NOMO-1 treated with DMSO at 0.1 percent for 48 hours (cell line): ENCODE measurements around the gene C20orf96.
"Not testable (repeated sequence)": the region's sequence is repeated elsewhere in the genome, so short reads cannot be mapped to it uniquely, and the experiment has no call there.

Experiments used
- DNase-seq: peaks from one replicate; lab custom pipeline; 2025; ENCODE audit not compliant: unreplicated experiment; lab: John Stamatoyannopoulos, UW

C20orf96 gene, protein sequence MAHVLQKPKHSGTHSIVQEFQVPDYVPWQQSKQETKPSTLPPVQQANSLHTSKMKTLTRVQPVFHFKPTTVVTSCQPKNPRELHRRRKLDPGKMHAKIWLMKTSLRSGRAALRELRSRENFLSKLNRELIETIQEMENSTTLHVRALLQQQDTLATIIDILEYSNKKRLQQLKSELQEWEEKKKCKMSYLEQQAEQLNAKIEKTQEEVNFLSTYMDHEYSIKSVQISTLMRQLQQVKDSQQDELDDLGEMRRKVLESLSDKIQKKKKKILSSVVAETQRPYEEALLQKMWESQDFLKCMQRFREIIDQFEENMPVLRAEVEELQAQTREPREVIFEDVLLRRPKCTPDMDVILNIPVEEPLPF

DNA sequence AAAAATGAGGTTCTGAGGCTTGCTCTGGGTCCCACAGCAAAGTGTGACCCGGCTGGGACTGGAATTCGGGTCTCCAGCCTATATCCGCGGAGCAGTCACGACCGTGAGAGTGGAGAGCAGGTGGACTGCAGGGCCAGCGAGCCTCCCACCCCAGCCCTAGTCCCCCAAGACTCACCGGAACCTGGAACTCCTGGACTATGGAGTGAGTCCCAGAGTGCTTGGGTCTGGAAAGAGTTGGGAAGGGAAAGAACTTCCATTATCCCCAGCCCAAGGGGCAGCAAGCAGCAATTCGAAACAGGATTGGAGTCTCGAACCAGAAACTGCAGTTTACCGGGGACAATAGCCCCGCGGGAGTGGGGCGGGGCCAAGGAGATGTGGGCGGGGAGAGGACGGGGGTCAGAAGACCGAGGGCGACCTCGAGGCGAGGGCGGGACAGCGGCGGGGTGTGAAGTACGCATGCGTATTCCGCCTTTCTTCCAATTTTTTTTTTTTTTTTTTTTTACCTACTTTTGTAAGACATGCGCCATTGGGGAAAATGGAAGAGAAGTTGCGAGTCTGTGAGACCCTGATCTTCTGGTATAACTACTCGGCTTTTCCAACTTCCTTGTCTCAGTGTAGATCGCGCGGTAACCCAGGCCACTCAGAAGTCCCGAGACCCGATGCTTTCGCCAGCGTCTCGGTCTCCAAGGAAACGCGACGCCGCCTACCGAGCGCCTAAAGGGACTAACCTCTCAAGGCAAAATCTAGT lies at the start of gene C20orf96:
TSS of gene C20orf96 (minus strand) at position 667 of the 748 bp plus-strand sequence. CDS start at position 527, 140 bp downstream.
- peak; percentile 89 for DNase-seq

DNA sequence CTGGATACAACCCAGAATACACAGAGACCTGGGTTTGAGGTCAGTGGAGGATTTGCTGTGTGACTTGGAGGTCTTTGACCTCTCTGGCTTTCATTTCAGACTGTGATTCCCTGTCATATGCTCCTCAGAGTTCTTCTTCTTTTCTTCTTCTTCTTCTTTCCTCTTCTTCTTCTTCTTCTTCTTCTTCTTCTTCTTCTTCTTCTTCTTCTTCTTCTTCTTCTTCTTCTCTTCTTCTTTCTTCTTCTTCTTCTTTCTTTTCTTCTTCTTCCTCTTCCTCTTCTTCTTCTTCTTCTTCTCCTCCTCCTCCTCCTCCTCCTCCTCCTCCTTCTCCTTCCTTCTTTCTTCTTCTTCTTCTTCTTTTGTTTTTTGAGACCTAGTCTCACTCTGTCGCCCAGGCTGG lies 45.5 kb upstream of the C20orf96 start:
- DNase-seq: not testable (repeated sequence)

DNA sequence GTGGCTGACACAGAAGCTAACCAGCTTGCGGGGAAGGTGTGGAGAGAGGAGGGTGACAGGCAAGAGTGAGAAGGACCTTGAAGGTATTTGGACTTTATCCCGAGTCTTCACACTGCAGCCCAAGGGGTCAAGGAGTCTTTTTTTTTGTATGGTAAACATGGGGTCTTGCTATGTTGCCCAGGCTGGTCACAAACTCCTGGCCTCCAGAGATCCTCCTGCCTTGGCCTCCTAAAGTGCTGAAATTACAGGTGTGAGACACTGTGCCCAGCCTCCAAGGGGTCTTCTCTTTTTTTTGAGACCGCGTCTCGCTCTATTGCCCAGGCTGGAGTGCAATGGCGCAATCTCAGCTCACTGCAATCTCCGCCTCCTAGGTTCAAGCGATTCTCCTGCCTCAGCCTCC lies 44.0 kb upstream of the C20orf96 start:
- no peak for DNase-seq

DNA sequence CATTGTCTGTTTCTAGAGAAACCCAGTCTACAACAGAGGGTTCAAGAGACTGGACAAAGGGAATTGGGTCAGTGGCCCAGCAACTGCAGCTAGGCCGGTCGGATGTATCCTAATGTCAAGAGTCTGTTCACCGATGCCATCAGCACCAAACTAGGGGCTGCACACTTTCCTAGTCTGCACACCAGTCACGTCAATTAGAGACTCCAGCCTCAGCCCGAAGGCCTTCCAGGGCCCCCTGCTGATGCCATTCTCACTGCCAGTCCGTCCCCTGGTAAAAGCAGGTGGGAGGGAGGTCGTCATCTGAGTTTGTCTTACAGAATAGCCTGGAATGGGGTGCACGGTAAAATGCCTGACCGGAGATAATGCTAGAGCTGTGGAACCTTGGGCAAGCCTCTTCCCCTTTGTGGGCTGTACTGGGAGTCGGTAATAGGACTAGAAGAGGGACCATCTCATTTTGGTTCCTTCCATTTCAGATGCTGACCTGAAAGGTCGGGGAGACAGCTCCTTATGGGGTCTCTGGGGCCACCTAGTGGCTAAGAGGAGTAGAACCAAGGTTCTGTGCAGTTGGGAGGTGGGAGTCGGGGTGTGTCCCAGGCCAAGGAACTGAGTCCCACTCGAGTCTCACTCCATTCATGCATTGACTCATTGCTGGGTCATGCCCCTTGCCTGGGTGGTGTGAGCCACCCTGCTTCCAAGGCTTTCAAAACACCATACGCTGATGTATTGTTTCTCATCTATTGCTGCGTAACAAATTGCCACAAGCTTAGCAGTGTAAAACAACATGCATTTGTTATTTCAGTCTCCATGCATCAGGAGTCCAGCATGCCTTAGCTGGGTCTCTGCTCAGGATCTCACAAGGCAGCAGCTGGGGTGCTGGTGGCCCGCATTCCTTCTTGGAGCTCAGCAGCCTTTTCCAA lies 39.9 kb upstream of the C20orf96 start:
- peak; percentile 86 for DNase-seq

DNA sequence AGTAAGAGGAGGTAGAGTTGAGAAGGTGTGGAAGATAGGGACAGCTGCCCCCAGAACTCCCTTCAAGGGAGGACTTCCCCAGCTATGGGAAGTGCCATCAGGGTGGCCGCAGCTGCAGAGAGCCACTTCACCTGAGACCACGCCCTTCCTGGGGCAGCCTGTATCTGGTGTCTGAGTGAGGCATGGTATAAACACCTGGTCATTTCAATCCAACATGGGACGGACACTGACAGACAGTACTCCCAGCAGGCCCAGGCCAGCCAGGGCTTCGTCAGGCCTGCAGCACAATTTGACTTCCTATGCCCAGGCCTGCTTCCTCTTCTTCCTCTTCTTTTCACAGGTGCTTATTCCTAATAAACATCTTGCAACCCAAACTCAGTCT lies 39.3 kb upstream of the C20orf96 start:
- DNase-seq: no peak

DNA sequence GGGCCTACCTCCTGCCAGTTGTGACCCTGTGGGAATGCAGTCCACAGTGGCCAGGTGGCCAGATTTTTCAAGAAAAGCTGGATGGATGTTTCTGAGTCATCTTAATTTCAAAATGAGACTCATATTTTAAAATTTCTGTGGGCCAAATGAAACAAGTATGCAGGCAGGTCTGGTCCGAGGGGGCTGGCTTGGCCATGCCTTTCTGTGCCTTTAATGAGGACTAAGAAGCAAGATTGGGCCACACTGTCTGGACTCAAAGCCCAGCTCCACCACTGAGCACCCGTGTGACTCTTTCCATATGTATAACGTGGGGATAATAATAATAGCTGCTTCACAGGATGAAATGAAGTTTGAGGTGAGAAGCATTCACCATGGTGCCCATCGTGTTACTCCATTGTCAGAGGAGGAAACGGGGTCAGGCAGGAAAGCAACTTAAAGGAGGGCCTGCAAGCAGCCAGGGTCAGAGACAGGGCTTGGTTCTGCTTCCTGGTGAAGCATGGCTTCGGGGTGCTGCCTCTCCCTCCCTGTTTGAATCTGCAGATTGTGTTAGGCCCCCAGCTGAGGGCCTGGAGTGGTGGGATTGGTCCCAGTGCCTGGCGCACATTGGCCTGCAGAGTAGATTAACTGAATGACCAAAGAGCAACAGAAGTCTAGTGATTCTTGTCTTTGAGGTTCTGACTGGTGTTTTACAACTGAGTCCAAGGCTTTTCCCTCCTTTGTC lies 38.6 kb upstream of the C20orf96 start:
- DNase-seq: no peak

DNA sequence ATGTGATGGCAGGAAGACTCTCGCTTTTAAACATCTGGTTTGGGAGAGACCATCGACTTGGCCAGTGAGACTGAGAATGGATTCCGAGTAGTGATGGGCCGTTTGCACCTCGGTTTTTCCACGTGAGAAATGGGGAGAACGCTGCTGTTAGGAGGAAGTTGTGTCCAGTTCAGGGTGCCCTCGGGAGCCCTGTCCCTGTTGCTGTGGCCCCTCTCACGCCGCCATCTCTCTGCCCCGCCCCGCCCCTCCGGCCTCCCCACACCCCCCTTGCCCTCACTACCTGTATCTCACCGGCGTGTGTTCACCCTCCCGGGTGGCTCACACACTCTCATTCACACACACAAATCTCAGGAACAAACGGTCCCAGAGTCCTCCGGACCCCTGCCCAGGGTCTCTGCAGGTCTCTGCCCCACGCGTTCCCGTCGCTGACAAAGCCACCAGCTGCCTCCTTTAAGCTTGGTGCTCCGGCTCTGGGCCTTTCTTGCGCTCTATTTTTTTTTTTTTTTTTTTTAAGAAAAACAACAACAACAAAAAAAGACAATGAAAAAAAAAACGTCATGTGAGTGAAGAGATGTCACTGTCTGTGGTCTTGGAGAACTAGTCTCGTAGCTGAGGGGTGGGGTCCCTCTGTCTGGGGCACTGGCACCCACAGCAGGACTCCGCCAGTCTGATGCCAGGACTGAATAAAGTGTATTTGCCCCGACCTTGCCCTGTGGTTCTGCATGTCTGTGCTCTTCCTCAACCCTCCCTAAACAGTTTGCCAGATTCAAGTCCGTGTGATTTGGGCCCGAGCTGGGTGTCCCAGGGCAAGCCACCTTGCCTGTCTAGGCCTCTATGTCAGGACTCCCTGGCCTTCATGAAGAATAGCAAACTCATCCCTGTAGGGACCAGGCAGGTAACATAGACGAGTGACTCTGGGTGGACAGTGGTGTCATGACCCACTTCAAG lies 37.8 kb upstream of the C20orf96 start:
- DNase-seq: no peak

DNA sequence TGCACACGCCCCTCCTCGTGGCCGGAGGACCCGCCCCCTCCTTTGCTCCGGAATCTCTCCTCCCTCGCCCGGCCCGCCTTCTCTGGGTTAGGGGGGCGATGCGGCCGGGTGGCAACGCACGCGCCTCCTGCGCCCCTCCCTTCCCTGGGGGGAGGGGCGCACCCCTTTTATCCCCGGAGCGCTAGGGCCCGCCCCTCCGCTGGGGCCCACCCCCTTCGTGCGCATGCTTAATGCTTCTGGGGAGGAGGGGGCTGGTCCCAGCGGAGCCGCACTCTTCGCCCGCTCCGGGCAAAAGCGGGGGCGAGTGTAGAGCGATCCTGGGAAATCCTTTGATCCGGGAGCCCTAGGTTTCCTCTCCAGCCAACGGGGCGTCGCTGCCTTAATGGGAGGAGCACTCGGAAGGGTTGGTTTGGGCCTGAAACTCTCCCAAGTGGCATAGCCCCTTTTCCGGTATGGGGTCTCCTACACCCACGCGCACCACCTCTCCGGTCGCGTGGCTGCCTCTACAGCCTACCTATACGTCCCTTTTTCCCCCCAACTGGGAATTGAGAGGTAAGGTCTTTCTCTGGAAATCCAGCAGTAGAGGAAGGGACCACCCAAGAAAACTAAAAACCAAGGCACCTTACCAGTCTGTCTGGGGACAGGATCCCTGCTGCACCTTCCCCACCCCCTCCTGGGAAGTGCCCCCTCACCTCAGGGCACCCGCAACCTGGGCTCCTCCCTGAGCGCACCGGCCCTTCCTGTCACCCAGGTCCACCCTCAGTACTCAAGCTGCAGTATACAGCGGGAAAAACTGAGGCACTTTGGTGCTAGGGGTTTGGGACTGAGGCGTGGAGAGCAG lies 36.9 kb upstream of the C20orf96 start:
- DNase-seq: peak; percentile 60

DNA sequence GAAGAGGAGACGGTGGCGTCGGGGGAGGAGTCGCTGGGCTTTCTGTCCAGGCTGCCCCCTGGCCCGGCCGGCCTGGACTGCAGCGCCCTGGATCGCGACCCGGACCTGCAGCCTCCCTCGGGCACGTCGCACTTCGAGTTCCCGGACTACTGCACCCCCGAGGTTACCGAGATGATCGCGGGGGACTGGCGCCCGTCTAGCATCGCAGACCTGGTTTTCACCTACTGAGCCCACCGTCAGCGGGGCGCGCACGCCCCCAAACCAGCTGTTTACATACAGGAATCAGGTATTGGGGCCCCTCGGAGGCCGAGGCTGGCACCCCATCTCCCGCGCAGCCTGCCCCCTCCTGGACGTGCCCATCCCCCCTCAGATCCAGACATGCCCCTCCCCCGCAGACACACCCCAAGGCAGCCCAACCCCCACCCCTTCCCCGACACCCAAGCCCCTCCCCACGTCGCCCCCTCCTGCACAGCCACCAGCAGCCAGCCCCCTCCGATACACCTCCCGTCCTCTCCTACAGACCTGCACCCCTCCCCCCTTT lies 36.2 kb upstream of the C20orf96 start:
- no peak for DNase-seq

DNA sequence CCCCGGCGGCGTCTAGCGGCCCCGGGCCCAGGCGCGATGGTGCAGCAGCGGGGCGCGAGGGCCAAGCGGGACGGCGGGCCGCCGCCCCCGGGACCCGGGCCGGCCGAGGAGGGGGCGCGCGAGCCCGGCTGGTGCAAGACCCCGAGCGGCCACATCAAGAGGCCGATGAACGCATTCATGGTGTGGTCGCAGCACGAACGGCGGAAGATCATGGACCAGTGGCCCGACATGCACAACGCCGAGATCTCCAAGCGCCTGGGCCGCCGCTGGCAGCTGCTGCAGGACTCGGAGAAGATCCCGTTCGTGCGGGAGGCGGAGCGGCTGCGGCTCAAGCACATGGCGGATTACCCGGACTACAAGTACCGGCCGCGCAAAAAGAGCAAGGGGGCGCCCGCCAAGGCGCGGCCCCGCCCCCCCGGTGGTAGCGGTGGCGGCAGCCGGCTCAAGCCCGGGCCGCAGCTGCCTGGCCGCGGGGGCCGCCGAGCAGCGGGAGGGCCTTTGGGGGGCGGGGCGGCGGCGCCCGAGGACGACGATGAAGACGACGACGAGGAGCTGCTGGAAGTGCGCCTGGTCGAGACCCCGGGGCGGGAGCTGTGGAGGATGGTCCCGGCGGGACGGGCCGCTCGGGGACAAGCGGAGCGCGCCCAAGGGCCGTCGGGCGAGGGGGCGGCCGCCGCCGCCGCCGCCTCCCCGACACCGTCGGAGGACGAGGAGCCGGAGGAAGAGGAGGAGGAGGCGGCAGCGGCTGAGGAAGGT lies 35.5 kb upstream of the C20orf96 start:
- peak; percentile 45 for DNase-seq

DNA sequence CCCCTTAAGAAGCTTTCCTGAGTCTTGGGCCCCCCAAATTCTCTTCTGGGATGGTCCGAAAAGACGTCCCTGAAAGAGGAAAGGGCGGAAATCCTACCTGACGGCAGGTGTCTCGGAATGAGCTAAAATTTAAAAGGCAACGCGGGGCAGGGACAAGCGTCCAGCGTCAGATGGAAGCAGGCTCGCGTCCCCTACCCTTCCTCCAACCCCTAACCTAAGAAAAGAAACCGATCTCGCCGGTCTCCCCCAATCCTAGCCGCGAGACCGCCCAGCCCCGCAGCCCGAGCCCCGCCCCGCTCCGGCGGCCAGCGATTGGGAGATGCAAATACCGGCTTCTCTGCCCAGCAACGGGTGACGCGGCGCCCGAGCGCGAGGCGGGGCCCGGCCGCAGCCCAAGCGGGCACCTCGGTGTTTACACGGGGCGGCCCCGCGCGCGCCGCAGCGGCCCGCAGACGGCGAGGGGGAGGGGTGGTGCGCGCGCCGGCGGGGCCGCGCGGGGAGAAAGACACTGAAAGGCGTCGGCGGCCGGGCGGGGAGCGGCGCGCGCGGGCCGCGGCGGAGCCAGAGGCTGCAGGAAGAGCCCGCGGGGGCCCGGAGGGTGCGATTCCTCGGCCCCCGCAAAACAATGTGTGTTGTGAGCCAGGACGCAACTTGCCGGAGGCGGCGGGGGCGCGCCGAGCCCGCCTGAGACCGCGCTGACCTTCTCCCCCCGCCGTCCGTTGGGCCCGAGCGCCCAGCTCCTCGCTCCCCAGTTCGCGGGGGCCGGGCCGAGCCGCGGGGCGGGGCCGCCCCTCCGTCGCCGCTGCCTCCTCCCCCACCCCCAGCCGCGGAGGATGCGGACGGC lies 34.7 kb upstream of the C20orf96 start, which contains the start of gene SOX12:
TSS of gene SOX12 (plus strand) at position 508 of the 844 bp plus-strand sequence. CDS start 373 bp downstream, outside the sequence.
- peak; percentile 89 for DNase-seq

DNA sequence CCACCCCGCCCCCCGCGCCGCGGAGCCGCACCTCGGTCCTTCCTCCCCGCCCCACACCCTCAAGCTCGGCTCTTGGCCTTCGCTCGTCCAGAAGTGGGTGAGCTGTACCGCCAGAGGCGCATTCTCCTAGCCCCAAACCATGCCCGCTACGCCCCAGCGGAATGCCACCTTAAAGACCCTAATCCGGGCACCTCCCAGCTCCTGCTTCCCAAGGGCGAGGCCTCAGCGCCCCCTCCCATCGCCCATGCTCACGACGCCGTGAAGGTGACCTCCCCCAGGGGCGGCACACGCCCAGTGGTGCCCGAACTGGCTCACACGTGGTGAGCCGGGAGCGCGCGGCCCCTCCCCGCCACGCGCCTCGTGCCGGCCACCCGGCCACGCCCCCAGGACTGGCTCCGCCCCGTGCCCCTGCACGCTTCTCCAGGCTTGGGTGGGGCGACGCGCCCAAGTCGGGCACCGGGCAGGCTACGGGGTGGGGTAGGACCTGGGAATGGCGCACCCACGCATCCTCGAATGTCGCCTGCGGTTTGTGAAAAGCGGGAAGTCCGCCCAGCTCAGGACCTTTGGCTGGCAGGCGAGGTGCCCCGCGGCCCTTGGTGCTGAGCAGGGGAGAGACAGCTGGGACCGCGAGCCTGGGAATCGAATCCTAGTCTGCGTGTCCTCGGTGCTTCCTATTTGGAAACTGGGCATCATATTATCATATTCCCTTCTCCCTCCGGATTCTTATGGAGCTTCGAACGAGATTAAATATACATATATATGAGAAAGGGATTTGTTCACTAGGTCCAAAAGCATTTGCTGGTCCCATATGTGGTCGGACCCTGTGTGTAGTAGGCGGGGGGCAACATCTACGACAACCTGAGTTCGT lies 33.9 kb upstream of the C20orf96 start:
- DNase-seq: peak; percentile 75

DNA sequence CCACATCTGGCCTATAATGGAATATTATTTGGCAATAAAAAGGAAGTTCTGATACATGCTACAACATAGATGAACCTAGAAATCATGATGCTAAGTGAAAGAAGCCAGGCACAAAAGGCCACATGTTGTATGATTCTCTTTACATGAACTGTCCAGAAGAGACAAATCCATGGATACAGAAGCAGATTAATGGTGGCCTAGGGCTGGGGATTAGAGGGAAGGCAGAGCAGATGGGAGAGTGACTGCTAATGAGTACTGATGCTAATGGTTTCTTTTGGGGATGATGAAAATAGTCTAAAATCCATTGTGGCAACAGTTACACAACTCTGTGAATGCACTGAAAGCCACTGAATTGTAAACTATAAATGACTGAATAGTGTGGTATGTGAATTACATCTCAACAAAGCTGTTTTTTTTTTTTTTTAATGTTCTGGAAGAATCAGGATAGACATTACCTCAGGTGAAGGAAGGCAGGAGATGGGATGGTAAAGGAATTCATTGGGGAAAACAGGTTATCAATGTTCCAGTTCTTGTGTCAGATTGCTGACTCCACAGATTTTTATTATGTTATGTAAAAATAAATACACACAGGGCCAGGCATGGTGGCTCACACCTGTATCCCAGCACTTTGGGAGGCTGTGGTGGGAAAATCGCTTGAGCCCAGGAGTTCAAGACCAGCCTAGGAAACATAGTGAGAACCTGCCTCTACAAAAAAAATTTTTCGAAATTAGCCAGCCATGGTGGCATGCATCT lies 25.9 kb upstream of the C20orf96 start:
- no peak for DNase-seq

DNA sequence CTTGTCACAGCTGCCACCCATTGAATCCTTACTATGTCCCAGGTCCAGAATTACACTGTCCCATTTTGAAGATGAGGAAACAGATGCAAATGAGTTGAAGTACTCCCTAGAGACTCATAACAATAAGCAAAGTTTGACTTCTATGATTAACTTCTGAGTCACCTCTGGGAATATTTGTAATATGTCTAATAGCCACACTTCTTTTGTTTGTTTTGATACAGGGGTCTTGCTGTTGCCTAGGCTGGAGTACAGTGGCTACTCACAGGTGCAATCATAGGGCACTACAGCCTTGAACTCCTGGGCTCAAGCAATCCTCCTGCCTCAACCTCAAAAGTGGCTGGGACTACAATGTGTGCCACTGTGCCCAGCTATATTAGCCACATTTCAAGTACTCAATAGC lies 23.4 kb upstream of the C20orf96 start:
- DNase-seq: no peak

DNA sequence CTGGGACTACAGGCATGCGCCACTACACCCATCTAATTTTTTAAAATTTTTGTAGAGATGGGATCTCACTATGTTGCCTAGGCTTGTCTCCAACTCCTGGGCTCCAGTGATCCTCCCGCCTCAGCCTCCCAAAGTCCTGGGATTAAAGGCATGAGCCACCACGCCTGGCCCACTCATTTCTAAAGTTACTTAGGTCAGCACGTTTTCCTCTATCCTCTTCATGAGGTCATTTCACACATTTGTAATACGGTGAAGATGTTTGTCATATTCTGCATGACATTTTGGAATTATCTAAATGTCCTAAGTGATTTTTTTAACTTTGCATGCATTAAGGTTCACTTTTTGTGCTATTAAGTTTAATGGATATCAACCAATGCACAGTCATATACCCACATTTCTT lies 22.9 kb upstream of the C20orf96 start:
- no peak for DNase-seq
